Kidney glomerular epithelial cell (primary cell): Measurements from ENCODE around the gene NSUN2.

Source experiments
- DNase-seq: peaks from one replicate; lab custom pipeline; 2025; lab: John Stamatoyannopoulos, UW

Gene NSUN2

GRCh38 chr5:6644794-6645241 lies 12.0 kb upstream of the NSUN2 start:
- DNase-seq = no peak

GRCh38 chr5:6642655-6643054 lies 9.8 kb upstream of the NSUN2 start:
- DNase-seq = no peak

GRCh38 chr5:6638236-6638635 lies 5.4 kb upstream of the NSUN2 start:
- no peak for DNase-seq

- DNase-seq = no peak
Measured at GRCh38 chr5:6637590-6637989, 4.7 kb upstream of the NSUN2 start.

- no peak for DNase-seq
Measured at GRCh38 chr5:6637022-6637421, 4.2 kb upstream of the NSUN2 start.

- DNase-seq = no peak
Measured at GRCh38 chr5:6636293-6636692, 3.4 kb upstream of the NSUN2 start.

GRCh38 chr5:6634788-6635430 lies 2.1 kb upstream of the NSUN2 start:
- DNase-seq = no peak

- DNase-seq = no peak
Measured at GRCh38 chr5:6634306-6634705, 1.5 kb upstream of the NSUN2 start.

GRCh38 chr5:6633469-6634245 lies 813 bp upstream of the NSUN2 start:
- DNase-seq = peak; percentile 20

GRCh38 chr5:6632324-6632887 lies 438 bp downstream of the NSUN2 start:
- DNase-seq = no peak

- DNase-seq = no peak
Measured at GRCh38 chr5:6631441-6631840, 1.4 kb downstream of the NSUN2 start.

- no peak for DNase-seq
Measured at GRCh38 chr5:6626508-6626907, 6.3 kb downstream of the NSUN2 start.

- DNase-seq = no peak
Measured at GRCh38 chr5:6623941-6624340, 8.9 kb downstream of the NSUN2 start.

GRCh38 chr5:6623228-6623627 lies 9.6 kb downstream of the NSUN2 start:
- DNase-seq = no peak

- no peak for DNase-seq
Measured at GRCh38 chr5:6616632-6617031, 16.2 kb downstream of the NSUN2 start.

GRCh38 chr5:6615034-6615815 lies 17.6 kb downstream of the NSUN2 start:
- peak; percentile 64 for DNase-seq

- no peak for DNase-seq
Measured at GRCh38 chr5:6611334-6612256, 21.2 kb downstream of the NSUN2 start.

- no peak for DNase-seq
Measured at GRCh38 chr5:6608016-6608415, 24.8 kb downstream of the NSUN2 start.

GRCh38 chr5:6607559-6607936 lies 25.3 kb downstream of the NSUN2 start:
- no peak for DNase-seq

GRCh38 chr5:6606884-6607558 lies 25.8 kb downstream of the NSUN2 start:
- no peak for DNase-seq

GRCh38 chr5:6604946-6605345 lies 27.9 kb downstream of the NSUN2 start:
- DNase-seq = no peak
